Peyer's patch (tissue), 4 donors: Measurements from ENCODE around the gene C9orf152. TPM values are rescaled to one million over a fixed set of nuclear protein-coding genes. Genes with fewer than 3 reads are reported as not detected.
A peak's percentile ranks its signal among the peaks of the same experiment; 100 is the strongest.

Experiments used
- DNase-seq, 3 donors: peaks; one replicate each; pipeline ENCODE4 v3.0.0-alpha.2; 2017 to 2019
- H3K27ac ChIP-seq, 4 donors: fragments of 200-600 bp; sonication (generic); one replicate each; pipeline ENCODE4 v1.5.1; 2016 to 2019
- H3K27me3 ChIP-seq, 2 donors: fragments of 200-600 bp; sonication (generic); one replicate each; pipeline ENCODE4 v1.5.1; 2019
- H3K36me3 ChIP-seq, 3 donors: fragments of 200-600 bp; sonication (generic); one replicate each; pipeline ENCODE4 v1.5.1; 2016 to 2019
- H3K4me1 ChIP-seq, 4 donors: fragments of 200-600 bp; sonication (generic); one replicate each; pipeline ENCODE4 v1.5.1; 2016 to 2019
- H3K4me3 ChIP-seq, 4 donors: fragments of 200-600 bp; sonication (generic); 1 replicate in 3 of 4; 2 replicates in 1 of 4; pipeline ENCODE4 v1.5.1; 2016 to 2019; ENCODE audit warnings: mild to moderate bottlenecking in 1 of 4
- H3K9me3 ChIP-seq, 4 donors: fragments of 200-600 bp; sonication (generic); one replicate each; pipeline ENCODE4 v1.5.1; 2016 to 2019; ENCODE audit warnings: mild to moderate bottlenecking in 1 of 4
- CTCF ChIP-seq, 6 experiments: fragments of 450-650 bp in 4 of 6; fragments of 200-600 bp in 2 of 6; sonication (generic) in 1 of 6; IDR thresholded peaks; one replicate each; pipeline ENCODE4 v1.5.1; 2017 to 2019; ENCODE audit warnings: antibody characterized with exemption in 6 of 6, mild to moderate bottlenecking in 3 of 6, moderate library complexity in 1 of 6
- POLR2A ChIP-seq, 2 donors: fragments of 450-650 bp; IDR thresholded peaks; one replicate each; pipeline ENCODE4 v1.5.1; 2017; ENCODE audit warnings: antibody characterized with exemption in 2 of 2, mild to moderate bottlenecking in 2 of 2, moderate library complexity in 2 of 2
- total RNA-seq, 4 donors: library from RNA; depleted of rRNA; stranded (reverse); fragments of >200 nt; gene quantifications; one replicate each; pipeline ENCODE4 v1.1.0, GENCODE V29; 2016

C9orf152 gene
- total RNA-seq, 4 donors from 2014 or later, result 9.2 to 12.8 (median 10.9) TPM

GRCh38 chr9:110186254-110186653 lies 21.7 kb downstream of the C9orf152 start:
- peaks cover 0 to 21% (median 0%) of the 10 kb centered on the region in 4 donors for H3K4me1 ChIP-seq
- no peaks in the 10 kb centered on the region for H3K36me3 ChIP-seq
- no peak for TF ChIP-seq CTCF (IDR thresholded peaks at IDR 0.05)
- no peak for TF ChIP-seq POLR2A (IDR thresholded peaks at IDR 0.05)
- no peaks in the 10 kb centered on the region for H3K9me3 ChIP-seq
- no peak for DNase-seq
- H3K4me3 ChIP-seq, result no peak overlapping the region
- no peaks in the 10 kb centered on the region for H3K27me3 ChIP-seq
- H3K27ac ChIP-seq, result no peak overlapping the region

- Histone ChIP-seq H3K4me1 (peaks cover 0 to 21% (median 0%) of the 10 kb centered on the region in 4 donors), H3K36me3 (no peaks in the 10 kb centered on the region), H3K4me3 (no peak overlapping the region), H3K27me3 (no peaks in the 10 kb centered on the region), H3K27ac (no peak overlapping the region), H3K9me3 (no peaks in the 10 kb centered on the region)
- TF ChIP-seq CTCF (IDR thresholded peaks at IDR 0.05) (no peak), POLR2A (IDR thresholded peaks at IDR 0.05) (no peak)
- DNase-seq, result no peak
Observed at GRCh38 chr9:110185806-110186205, 22.2 kb downstream of the C9orf152 start.

- peak in 2 of 3 donors; percentile 36 to 89 for DNase-seq
- no peak for TF ChIP-seq POLR2A (IDR thresholded peaks at IDR 0.05)
- TF ChIP-seq CTCF (IDR thresholded peaks at IDR 0.05), result peak; percentile 27 to 96 (median 75)
- Histone ChIP-seq H3K27ac (no peak overlapping the region), H3K9me3 (no peaks in the 10 kb centered on the region), H3K36me3 (no peaks in the 10 kb centered on the region), H3K4me3 (no peak overlapping the region), H3K27me3 (no peaks in the 10 kb centered on the region), H3K4me1 (peaks cover 0 to 3% (median 0%) of the 10 kb centered on the region in 4 donors)
Observed at GRCh38 chr9:110183208-110184145, 24.5 kb downstream of the C9orf152 start.

- Histone ChIP-seq H3K4me3 (no peak overlapping the region), H3K27me3 (no peaks in the 10 kb centered on the region), H3K27ac (no peak overlapping the region), H3K36me3 (no peaks in the 10 kb centered on the region), H3K4me1 (no peaks in the 10 kb centered on the region), H3K9me3 (no peaks in the 10 kb centered on the region)
- TF ChIP-seq POLR2A (IDR thresholded peaks at IDR 0.05) (no peak), CTCF (IDR thresholded peaks at IDR 0.05) (no peak)
- DNase-seq, result no peak
Observed at GRCh38 chr9:110180511-110181434, 27.2 kb downstream of the C9orf152 start.

GRCh38 chr9:110179734-110180133 lies 28.2 kb downstream of the C9orf152 start:
- DNase-seq, result no peak
- Histone ChIP-seq H3K4me3 (no peak overlapping the region), H3K9me3 (no peaks in the 10 kb centered on the region), H3K27me3 (no peaks in the 10 kb centered on the region), H3K36me3 (no peaks in the 10 kb centered on the region), H3K27ac (no peak overlapping the region), H3K4me1 (no peaks in the 10 kb centered on the region)
- TF ChIP-seq POLR2A (IDR thresholded peaks at IDR 0.05) (no peak), CTCF (IDR thresholded peaks at IDR 0.05) (no peak)
